IPS-15b (cell line): Measurements from ENCODE around the gene NAMPT.
"Not testable (repeated sequence)": the region's sequence is repeated elsewhere in the genome, so short reads cannot be mapped to it uniquely, and the experiment has no call there.

ENCODE experiments used
- H3K27me3 ChIP-seq: one replicate; pipeline ENCODE4 v1.6.1; 2013; ENCODE audit warnings: low read length; ENCODE audit not compliant: control insufficient read depth, insufficient read depth
- H3K36me3 ChIP-seq: one replicate; pipeline ENCODE4 v1.6.1; 2013; ENCODE audit warnings: low read length; ENCODE audit not compliant: control insufficient read depth, insufficient read depth
- H3K4me1 ChIP-seq: one replicate; pipeline ENCODE4 v1.6.1; 2013; ENCODE audit warnings: mild to moderate bottlenecking, low read length; ENCODE audit not compliant: control insufficient read depth, insufficient read depth
- H3K4me3 ChIP-seq: one replicate; pipeline ENCODE4 v1.5.1; 2013; ENCODE audit warnings: low read depth, low read length
- H3K9ac ChIP-seq: one replicate; pipeline ENCODE4 v1.6.1; 2013; ENCODE audit warnings: low read depth, mild to moderate bottlenecking, low read length
- H3K9me3 ChIP-seq: one replicate; pipeline ENCODE4 v1.6.1; 2013; ENCODE audit warnings: mild to moderate bottlenecking, low read length; ENCODE audit not compliant: control insufficient read depth, insufficient read depth

NAMPT gene

GRCh38 chr7:106316947-106317346 lies 32.2 kb upstream of the NAMPT start:
- H3K4me1 ChIP-seq: no peaks in the 10 kb centered on the region
- no peaks in the 10 kb centered on the region for H3K36me3 ChIP-seq
- no peak overlapping the region for H3K9ac ChIP-seq
- H3K27me3 ChIP-seq: no peaks in the 10 kb centered on the region
- H3K9me3 ChIP-seq: no peaks in the 10 kb centered on the region
- H3K4me3 ChIP-seq: no peak overlapping the region

DNA sequence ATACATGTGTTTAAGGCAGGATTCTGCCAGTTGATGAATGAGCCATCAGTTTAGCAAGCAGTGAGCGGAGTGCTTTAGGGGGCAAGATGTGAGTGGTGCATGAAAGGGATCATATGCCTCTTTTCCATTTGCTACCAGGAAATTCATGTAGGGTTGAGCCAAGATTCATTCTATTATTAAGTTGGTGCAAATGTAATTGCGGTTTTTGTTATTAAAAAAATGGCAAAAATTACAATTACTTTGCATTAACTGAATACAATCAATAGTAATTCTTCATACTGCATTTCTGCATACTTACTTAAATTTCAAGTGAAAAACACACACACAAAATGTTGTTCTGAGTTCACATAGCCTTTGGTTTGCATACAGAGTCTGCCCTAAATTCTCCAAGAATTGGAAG lies 30.1 kb upstream of the NAMPT start:
- no peak overlapping the region for H3K4me3 ChIP-seq
- no peaks in the 10 kb centered on the region for H3K4me1 ChIP-seq
- H3K27me3 ChIP-seq: no peaks in the 10 kb centered on the region
- H3K36me3 ChIP-seq: no peaks in the 10 kb centered on the region
- no peaks in the 10 kb centered on the region for H3K9me3 ChIP-seq
- no peak overlapping the region for H3K9ac ChIP-seq

GRCh38 chr7:106313966-106314365 lies 29.2 kb upstream of the NAMPT start:
- Histone ChIP-seq H3K4me3 (no peak overlapping the region), H3K36me3 (no peaks in the 10 kb centered on the region), H3K4me1 (no peaks in the 10 kb centered on the region), H3K9me3 (no peaks in the 10 kb centered on the region), H3K27me3 (no peaks in the 10 kb centered on the region), H3K9ac (no peak overlapping the region)

DNA sequence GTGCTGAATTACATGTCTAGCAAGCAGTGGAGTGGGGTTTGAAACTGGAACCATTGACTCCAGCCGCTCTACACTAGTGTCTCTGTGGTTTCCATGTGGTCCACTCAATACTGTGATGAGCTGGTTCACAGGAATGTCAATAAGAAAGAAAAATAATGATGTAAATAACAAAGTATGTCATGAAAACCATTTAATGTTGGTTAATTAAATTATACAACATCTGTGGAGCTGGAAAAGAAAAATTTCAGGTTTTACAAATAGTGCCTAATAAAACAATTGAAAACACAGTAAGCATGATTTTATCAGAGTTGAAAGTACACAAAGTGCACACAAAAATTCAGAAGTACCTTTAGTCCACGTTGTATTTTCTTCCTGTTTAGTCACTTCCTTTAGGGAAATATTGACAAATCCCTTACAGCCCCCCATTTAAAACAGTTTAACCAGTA lies 28.7 kb upstream of the NAMPT start:
- Histone ChIP-seq H3K9me3 (no peaks in the 10 kb centered on the region), H3K27me3 (no peaks in the 10 kb centered on the region), H3K4me3 (no peak overlapping the region), H3K9ac (no peak overlapping the region), H3K4me1 (no peaks in the 10 kb centered on the region), H3K36me3 (no peaks in the 10 kb centered on the region)

GRCh38 chr7:106312906-106313305 lies 28.1 kb upstream of the NAMPT start:
- Histone ChIP-seq H3K27me3 (no peaks in the 10 kb centered on the region), H3K4me1 (no peaks in the 10 kb centered on the region), H3K9me3 (no peaks in the 10 kb centered on the region), H3K9ac (no peak overlapping the region), H3K4me3 (no peak overlapping the region), H3K36me3 (no peaks in the 10 kb centered on the region)

- Histone ChIP-seq H3K9ac (no peak overlapping the region), H3K27me3 (no peaks in the 10 kb centered on the region), H3K36me3 (no peaks in the 10 kb centered on the region), H3K4me1 (no peaks in the 10 kb centered on the region), H3K4me3 (no peak overlapping the region), H3K9me3 (no peaks in the 10 kb centered on the region)
Measured at GRCh38 chr7:106312099-106312871, 27.5 kb upstream of the NAMPT start.

DNA sequence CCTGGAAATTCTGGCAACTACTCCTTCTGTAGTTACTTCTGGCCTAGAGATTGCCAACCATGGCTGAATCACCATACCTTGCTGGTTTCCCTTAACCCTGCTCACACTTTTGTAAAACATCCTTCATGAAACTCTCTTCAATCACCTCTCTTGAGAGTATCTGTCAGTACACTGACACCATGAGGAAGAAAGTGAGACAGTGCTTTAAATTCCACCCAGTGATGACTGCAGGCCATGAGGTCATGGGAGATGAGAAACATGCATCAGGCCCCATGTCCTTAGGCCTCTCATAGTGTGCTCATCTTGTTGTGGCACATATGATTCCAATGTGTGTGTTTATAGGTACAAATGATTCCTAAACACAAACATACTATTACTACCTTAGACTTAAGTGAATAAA lies 24.6 kb upstream of the NAMPT start:
- H3K9ac ChIP-seq: no peak overlapping the region
- no peaks in the 10 kb centered on the region for H3K36me3 ChIP-seq
- no peak overlapping the region for H3K4me3 ChIP-seq
- H3K4me1 ChIP-seq: no peaks in the 10 kb centered on the region
- H3K9me3 ChIP-seq: no peaks in the 10 kb centered on the region
- H3K27me3 ChIP-seq: no peaks in the 10 kb centered on the region

DNA sequence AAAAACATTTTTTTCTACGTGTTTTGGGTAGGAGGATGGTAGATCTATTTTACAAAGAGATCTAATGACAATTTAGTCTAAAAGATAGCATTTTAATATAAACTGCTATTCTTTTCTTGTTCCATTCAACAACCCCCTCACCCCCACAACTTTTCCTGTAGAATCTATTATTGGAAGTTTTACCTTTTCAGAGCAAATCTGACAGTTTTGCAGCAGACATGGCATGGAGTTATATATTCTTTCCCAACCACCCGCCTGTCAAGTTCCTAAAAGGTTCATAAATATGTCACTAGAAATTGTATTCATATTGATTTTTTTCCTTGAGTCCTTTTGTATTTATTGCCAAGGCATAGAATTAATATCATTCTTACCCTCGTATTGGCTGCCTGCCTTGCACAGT lies 21.5 kb upstream of the NAMPT start:
- no peak overlapping the region for H3K4me3 ChIP-seq
- H3K9me3 ChIP-seq: no peaks in the 10 kb centered on the region

GRCh38 chr7:106305732-106306131 lies 20.9 kb upstream of the NAMPT start:
- no peaks in the 10 kb centered on the region for H3K36me3 ChIP-seq
- no peaks in the 10 kb centered on the region for H3K4me1 ChIP-seq
- H3K9me3 ChIP-seq: no peaks in the 10 kb centered on the region
- H3K4me3 ChIP-seq: no peak overlapping the region
- H3K27me3 ChIP-seq: no peaks in the 10 kb centered on the region
- H3K9ac ChIP-seq: no peak overlapping the region

More for the DNA sequence above, 21.5 kb upstream of the NAMPT start:
- Histone ChIP-seq H3K36me3 (no peaks in the 10 kb centered on the region), H3K27me3 (no peaks in the 10 kb centered on the region), H3K4me1 (no peaks in the 10 kb centered on the region), H3K9ac (no peak overlapping the region)

DNA sequence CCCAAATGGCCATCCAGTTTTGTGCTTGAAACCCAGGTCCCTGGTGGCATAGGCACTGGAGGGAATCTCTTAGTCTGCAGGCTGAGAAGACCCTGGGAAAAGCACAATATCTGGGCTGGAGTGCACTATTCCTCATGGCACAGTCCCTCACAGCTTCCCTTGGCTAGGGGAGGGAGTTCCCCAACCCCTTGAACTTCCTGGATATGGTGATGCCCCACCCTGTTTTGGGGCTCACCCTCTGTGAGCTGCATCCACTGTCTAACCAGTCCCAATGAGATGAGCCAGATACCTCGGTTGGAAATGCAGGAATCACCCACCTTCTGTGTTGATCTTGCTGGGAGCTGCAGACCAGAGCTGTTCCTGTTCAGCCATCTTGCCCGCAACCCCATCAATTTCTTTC lies 19.8 kb upstream of the NAMPT start:
- no peaks in the 10 kb centered on the region for H3K36me3 ChIP-seq
- no peaks in the 10 kb centered on the region for H3K27me3 ChIP-seq
- no peak overlapping the region for H3K9ac ChIP-seq
- no peak overlapping the region for H3K4me3 ChIP-seq
- no peaks in the 10 kb centered on the region for H3K4me1 ChIP-seq
- H3K9me3 ChIP-seq: no peaks in the 10 kb centered on the region

DNA sequence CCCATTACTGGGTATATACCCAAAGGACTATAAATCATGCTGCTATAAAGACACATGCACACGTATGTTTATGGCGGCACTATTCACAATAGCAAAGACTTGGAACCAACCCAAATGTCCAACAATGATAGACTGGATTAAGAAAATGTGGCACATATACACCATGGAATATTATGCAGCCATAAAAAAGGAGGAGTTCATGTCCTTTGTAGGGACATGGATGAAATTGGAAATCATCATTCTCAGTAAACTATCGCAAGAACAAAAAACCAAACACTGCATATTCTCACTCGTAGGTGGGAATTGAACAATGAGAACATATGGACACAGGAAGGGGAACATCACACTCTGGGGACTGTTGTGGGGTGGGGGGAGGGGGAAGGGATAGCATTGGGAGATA lies 13.8 kb upstream of the NAMPT start:
- H3K9ac ChIP-seq, H3K4me3 ChIP-seq, H3K9me3 ChIP-seq, H3K36me3 ChIP-seq, H3K4me1 ChIP-seq, H3K27me3 ChIP-seq: not testable (repeated sequence)

GRCh38 chr7:106298155-106298554 lies 13.4 kb upstream of the NAMPT start:
- not testable (repeated sequence) for H3K27me3 ChIP-seq, H3K9me3 ChIP-seq, H3K9ac ChIP-seq, H3K4me3 ChIP-seq, H3K36me3 ChIP-seq, H3K4me1 ChIP-seq
